Stimulated activated CD4-positive, alpha-beta T cell treated with anti-CD3 and anti-CD28 coated beads, Interleukin-12 subunit alpha, Interleukin-12 subunit beta, amount 100 ng/mL, for 24 hours (primary cell): Measurements from ENCODE around the gene NDST1.

Source experiments
- DNase-seq, 2 experiments: peaks; one replicate each; pipeline ENCODE4 v3.0.0-alpha.2; 2020; ENCODE audit warnings: low read depth in 2 of 2

The NDST1 gene

DNA sequence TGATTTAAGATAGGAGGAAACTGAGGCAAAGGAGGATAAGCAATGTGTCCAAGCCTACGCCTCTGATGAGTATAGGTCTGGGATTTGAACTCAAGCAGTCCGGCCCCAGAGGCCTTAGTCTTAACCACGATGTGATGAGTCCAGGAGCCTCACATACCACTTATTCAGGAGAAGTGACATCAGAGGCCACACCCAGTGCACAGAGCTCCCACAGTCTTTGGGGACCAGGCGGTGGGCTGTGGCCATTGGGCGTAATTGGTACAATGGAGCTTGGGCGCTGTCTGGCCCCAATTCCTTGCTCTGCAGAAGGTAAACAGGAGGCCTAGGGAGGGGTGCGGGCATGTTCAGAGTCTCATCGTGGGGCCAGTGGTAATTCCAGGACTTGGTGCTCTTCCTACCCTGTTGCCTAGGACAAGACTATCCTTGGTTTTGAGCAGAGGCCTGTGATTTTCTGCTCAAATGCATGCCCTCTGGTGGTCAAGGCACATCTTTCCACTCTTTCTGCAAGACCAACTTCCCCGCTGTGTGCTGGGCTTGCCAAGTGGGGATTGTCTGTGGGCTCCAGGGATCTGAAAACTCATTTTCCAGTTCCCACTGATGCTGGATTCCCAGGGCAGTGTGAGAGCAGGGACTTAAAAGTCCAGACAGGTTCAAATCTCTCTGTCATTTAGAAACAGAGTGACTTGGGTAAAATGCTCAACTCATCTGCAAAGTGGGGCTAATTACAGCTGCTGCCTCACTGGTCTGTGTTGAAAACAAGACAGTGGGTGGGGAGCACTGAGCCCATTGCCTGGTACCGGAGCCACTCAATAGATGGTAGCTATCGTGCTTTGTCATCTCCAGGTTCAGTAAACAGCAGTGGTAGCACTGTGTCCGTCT is 15.8 kb downstream of the NDST1 start:
- no peak for DNase-seq

GRCh38 chr5:150525163-150525562 is 17.2 kb downstream of the NDST1 start:
- DNase-seq, result no peak

DNA sequence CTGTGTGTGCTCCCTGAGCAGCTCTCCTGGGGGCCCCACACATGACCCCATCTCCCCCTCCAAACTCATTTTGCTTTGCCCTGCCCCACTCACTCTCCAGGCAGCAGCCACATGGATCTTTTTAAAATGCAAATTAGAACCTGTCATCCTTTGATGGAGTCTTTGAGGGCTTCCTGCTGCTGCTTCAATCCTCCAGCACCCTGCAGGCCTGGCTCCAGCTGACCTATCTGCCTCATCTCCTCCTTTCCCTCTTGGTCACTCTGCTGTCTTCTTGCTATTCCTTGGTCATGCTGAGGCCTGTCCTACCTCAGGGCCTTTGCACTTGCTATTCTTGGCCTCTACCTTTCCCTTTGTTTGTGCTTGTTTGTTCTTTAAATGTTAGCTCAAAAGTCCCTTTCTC is 17.9 kb downstream of the NDST1 start:
- no peak for DNase-seq

DNA sequence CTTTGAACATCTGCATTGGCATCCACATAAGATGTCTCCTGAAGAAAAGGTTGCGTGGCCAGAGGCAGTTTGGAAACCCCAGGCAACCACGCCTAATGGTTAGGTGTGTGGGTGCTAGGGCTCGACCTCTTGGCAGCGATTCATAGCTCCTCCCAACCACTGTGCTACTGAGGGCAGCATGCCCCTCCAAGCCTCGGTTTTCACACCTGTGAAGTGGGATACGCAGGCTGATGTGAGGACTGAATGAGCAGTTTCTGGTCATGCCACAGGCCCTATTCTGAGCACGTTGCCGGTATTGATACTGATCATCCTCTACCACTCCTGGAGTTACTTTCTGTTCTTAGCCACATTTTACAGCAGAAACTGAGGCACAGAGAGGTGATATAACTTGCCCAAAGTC is 19.1 kb downstream of the NDST1 start:
- DNase-seq, result no peak

DNA sequence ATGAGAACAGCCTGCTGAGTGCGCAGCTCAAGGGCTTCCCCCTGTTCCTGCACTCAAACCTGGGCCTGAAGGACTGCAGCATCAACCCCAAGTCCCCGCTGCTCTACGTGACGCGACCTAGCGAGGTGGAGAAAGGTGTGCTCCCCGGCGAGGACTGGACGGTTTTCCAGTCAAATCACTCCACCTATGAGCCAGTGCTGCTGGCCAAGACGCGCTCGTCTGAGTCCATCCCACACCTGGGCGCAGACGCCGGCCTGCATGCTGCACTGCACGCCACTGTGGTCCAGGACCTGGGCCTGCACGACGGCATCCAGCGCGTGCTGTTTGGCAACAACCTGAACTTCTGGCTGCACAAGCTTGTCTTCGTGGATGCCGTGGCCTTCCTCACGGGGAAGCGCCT is 19.9 kb downstream of the NDST1 start:
- DNase-seq, result no peak

DNA sequence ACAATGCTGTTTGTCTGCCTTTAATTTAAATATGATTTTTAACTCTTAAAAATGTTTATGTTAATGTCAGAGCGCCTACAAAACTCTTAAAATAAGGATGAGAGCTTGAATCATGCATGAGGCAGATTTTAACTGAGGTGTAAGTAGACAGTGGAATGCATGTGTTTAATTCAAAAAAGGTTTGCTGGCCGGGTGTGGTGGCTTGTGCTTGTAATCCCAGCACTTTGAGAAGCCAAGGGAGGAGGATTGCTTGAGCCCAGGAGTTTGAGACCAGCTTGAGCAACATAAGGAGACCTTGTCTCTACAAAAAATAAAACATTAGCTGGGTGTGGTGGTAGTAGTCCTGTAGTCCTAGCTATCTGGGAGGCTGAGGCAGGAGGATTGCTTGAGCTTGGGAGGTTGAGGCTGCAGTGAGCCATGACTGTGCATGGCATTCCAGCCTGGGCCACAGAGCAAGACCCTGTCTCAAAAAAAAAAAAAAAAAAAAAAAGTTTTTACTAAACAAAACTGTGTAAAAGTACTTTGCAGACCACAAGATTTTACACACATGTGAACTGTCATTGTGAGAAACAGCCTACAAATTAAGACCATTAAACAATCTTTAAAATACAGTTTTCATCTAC is 21.1 kb downstream of the NDST1 start:
- DNase-seq, result no peak

- DNase-seq, result no peak
Measured at GRCh38 chr5:150529555-150529954, 21.6 kb downstream of the NDST1 start.

DNA sequence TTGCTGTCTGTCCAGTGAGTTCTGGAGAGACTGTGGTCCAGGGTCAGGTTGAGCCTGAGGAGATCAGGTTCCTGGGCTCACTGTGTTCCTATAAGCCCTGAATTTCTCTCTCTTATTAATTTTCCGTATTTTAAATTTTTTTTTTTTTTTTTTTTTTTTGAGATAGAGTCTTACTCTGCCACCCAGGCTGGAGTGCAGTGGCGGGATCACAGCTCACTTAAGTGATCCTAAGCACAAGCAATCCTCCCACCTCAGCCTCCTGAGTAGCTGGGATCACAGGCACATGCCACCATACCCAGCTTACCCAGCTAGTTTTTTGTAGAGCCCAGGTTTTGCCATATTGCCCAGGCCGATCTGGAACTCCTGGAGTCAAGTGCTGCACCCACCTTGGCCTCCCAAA is 22.5 kb downstream of the NDST1 start:
- no peak for DNase-seq

GRCh38 chr5:150530951-150531588 is 23.1 kb downstream of the NDST1 start:
- no peak for DNase-seq

- no peak for DNase-seq
Measured at GRCh38 chr5:150531686-150532085, 23.8 kb downstream of the NDST1 start.

GRCh38 chr5:150532151-150532550 is 24.2 kb downstream of the NDST1 start:
- no peak for DNase-seq

DNA sequence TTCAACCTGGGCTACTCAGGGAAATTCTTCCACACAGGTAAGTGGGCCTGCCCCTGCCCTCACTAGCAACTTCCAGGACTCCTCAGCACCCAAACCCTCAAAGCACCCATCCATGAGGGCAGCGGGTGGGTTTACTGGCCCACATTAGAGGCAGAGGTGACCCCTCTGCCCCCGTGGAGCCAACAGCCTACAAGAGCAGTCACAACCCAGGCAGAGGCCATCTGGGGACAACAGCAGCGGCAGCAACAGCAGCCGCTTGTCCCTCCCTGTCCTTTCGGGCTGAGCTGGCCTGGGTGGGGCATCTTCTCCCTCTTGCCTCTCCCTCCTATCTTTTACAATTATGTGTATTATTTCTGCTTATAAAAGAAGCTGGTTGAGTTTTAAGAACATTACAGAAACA is 25.1 kb downstream of the NDST1 start:
- no peak for DNase-seq

- no peak for DNase-seq
Measured at GRCh38 chr5:150534811-150535210, 26.9 kb downstream of the NDST1 start.

GRCh38 chr5:150535611-150536010 is 27.7 kb downstream of the NDST1 start:
- no peak for DNase-seq

- no peak for DNase-seq
Measured at GRCh38 chr5:150538007-150538917, 30.3 kb downstream of the NDST1 start.

- DNase-seq, result no peak
Measured at GRCh38 chr5:150539206-150539605, 31.3 kb downstream of the NDST1 start.

- no peak for DNase-seq
Measured at GRCh38 chr5:150540042-150540441, 32.1 kb downstream of the NDST1 start.

- DNase-seq, result no peak
Measured at GRCh38 chr5:150540615-150541396, 32.9 kb downstream of the NDST1 start.

DNA sequence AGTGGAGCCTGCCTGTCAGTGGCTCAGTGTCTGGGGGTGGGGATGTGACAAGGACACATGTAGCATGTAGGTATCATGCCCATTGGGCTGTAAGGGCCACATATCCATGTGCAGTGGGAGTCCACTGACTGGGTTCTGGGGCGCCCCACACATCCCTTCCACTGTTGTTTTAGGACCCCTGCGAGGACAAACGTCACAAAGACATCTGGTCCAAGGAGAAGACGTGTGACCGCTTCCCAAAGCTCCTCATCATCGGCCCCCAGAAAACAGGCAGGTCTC is 33.4 kb downstream of the NDST1 start:
- DNase-seq, result no peak

- DNase-seq, result no peak
Measured at GRCh38 chr5:150541895-150542294, 34.0 kb downstream of the NDST1 start.

DNA sequence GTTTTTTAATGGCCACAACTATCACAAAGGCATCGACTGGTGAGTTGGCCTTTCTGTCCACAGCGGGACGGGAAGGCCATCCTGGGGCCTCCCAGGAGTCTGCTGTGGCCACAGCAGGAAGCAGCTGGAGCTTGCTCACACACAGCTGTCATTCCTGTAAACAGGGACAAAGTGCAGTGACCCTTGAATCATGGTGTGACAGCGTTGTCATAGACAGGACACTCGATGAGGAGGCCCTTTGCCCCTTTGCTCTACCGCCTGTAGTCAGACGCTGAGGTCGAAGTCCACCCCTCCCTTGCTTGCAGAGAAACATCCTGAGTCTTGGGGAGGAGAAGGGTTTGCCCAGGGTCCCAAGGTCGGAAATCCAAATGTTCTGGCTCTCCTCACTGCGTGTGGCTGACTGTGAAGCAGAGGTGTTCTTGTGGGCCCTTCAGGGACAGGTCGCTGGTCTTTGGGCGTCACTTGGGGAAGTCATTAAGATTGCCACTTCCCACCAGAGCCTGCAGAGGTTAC is 35.1 kb downstream of the NDST1 start:
- no peak for DNase-seq
